ENCODE measurements around the gene TRIM8. TPM values are rescaled to one million over a fixed set of nuclear protein-coding genes. Genes with fewer than 3 reads are reported as not detected.

Gene TRIM8
- total RNA-seq, result 129 TPM

- DNase-seq (ENCODE audit: low spot score), result peak; percentile 36
Observed at GRCh38 chr10:102644066-102644645, at the start of gene TRIM8. TSS of gene TRIM8 (plus strand) at chr10:102644479. CDS start at chr10:102644618, 139 bp downstream.

GRCh38 chr10:102595293-102595692 lies 49.0 kb upstream of the TRIM8 start:
- no peak for DNase-seq (ENCODE audit: low spot score)

- DNase-seq (ENCODE audit: low spot score), result no peak
Observed at GRCh38 chr10:102595897-102596296, 48.4 kb upstream of the TRIM8 start.

GRCh38 chr10:102596506-102596971 lies 47.7 kb upstream of the TRIM8 start:
- peak; percentile 49 for DNase-seq (ENCODE audit: low spot score)

GRCh38 chr10:102597131-102597991 lies 46.9 kb upstream of the TRIM8 start:
- DNase-seq (ENCODE audit: low spot score), result no peak

GRCh38 chr10:102598243-102598642 lies 46.0 kb upstream of the TRIM8 start:
- DNase-seq (ENCODE audit: low spot score), result no peak

GRCh38 chr10:102599565-102600327 lies 44.5 kb upstream of the TRIM8 start:
- DNase-seq (ENCODE audit: low spot score), result no peak

GRCh38 chr10:102600816-102601215 lies 43.5 kb upstream of the TRIM8 start:
- no peak for DNase-seq (ENCODE audit: low spot score)

GRCh38 chr10:102601639-102602038 lies 42.6 kb upstream of the TRIM8 start:
- no peak for DNase-seq (ENCODE audit: low spot score)

- peak; percentile 43 for DNase-seq (ENCODE audit: low spot score)
Observed at GRCh38 chr10:102602272-102603045, 41.8 kb upstream of the TRIM8 start.

GRCh38 chr10:102603946-102604345 lies 40.3 kb upstream of the TRIM8 start:
- DNase-seq (ENCODE audit: low spot score), result no peak

GRCh38 chr10:102604439-102604841 lies 39.8 kb upstream of the TRIM8 start:
- no peak for DNase-seq (ENCODE audit: low spot score)

- no peak for DNase-seq (ENCODE audit: low spot score)
Observed at GRCh38 chr10:102605712-102606111, 38.6 kb upstream of the TRIM8 start.

- DNase-seq (ENCODE audit: low spot score), result no peak
Observed at GRCh38 chr10:102608487-102608886, 35.8 kb upstream of the TRIM8 start.

GRCh38 chr10:102610441-102610887 lies 33.8 kb upstream of the TRIM8 start:
- no peak for DNase-seq (ENCODE audit: low spot score)

GRCh38 chr10:102611514-102612087 lies 32.7 kb upstream of the TRIM8 start:
- DNase-seq (ENCODE audit: low spot score), result no peak

GRCh38 chr10:102612964-102613275 lies 31.4 kb upstream of the TRIM8 start:
- no peak for DNase-seq (ENCODE audit: low spot score)

- DNase-seq (ENCODE audit: low spot score), result no peak
Observed at GRCh38 chr10:102613286-102613685, 31.0 kb upstream of the TRIM8 start.

- no peak for DNase-seq (ENCODE audit: low spot score)
Observed at GRCh38 chr10:102613785-102614184, 30.5 kb upstream of the TRIM8 start.

- DNase-seq (ENCODE audit: low spot score), result no peak
Observed at GRCh38 chr10:102614888-102615287, 29.4 kb upstream of the TRIM8 start.

GRCh38 chr10:102615361-102615760 lies 28.9 kb upstream of the TRIM8 start:
- no peak for DNase-seq (ENCODE audit: low spot score)
